ENCODE data around the gene ZNF70. TPM values are rescaled to one million over a fixed set of nuclear protein-coding genes. Genes with fewer than 3 reads are reported as not detected.

Gene ZNF70
- total and polyA plus RNA-seq, 10 of the 15 experiments (the other 5 are each of a cell fraction or from before 2014, with no cell fraction given) = 0.15 to 2.3 (median 0.85) TPM

GRCh38 chr22:23716811-23717801 is 33.8 kb downstream of the ZNF70 start (continued):
- peak; percentile 70 for TF ChIP-seq RELB (IDR thresholded peaks at IDR 0.05; ENCODE audit: low read depth)
- no peak for TF ChIP-seq BCL11A (IDR thresholded peaks at IDR 0.05; ENCODE audit: low read depth, low read length)
- peak; percentile 79 for TF ChIP-seq BACH1 (IDR thresholded peaks at IDR 0.05; ENCODE audit: borderline replicate concordance)
- TF ChIP-seq EZH2 (IDR thresholded peaks at IDR 0.05; ENCODE audit: borderline replicate concordance, control insufficient read depth, low read depth, low read length) = no peak
- peak; percentile 67 for TF ChIP-seq SP1 (IDR thresholded peaks at IDR 0.05; ENCODE audit: low read depth, low read length)
- TF ChIP-seq CHD2 (IDR thresholded peaks at IDR 0.05; ENCODE audit: borderline replicate concordance, low read depth, low read length) = peak; percentile 70
- TF ChIP-seq ZZZ3 (IDR thresholded peaks at IDR 0.05; ENCODE audit: control insufficient read depth, insufficient read length, low read depth) = no peak
- peak; percentile 92 for TF ChIP-seq RELA (IDR thresholded peaks at IDR 0.05; ENCODE audit: borderline replicate concordance, partially characterized antibody)
- TF ChIP-seq SIX5 (IDR thresholded peaks at IDR 0.05; ENCODE audit: low read depth, low read length, severe bottlenecking) = peak; percentile 88
- TF ChIP-seq ATF2 (IDR thresholded peaks at IDR 0.05; ENCODE audit: low read length) = no peak
- peak in 1 of 2 experiments; percentile 10; a peak in 1 of 4 replicates for TF ChIP-seq EP300 (IDR thresholded peaks at IDR 0.05; ENCODE audit: borderline replicate concordance in 1 of 2, control insufficient read depth in 1 of 2, low read depth in 2 of 2, low read length in 2 of 2)
- no peak for TF ChIP-seq NFYA (IDR thresholded peaks at IDR 0.05; ENCODE audit: borderline replicate concordance, low read depth, low read length)
- peak; percentile 100 for TF ChIP-seq YY1 (IDR thresholded peaks at IDR 0.05; ENCODE audit: low read depth, low read length)
- peak; percentile 65; the same call in 1 of the 2 replicates for TF ChIP-seq SIN3A (IDR thresholded peaks at IDR 0.05; ENCODE audit: low read depth, low read length)
- no peak for TF ChIP-seq REST (IDR thresholded peaks at IDR 0.05; ENCODE audit: low read depth, low read length)
- peak; percentile 85; the same call in 1 of the 2 replicates for TF ChIP-seq DPF2 (IDR thresholded peaks at IDR 0.05)
- peak; percentile 87 for TF ChIP-seq USF2 (IDR thresholded peaks at IDR 0.05; ENCODE audit: borderline replicate concordance, low read depth, low read length)
- TF ChIP-seq HDAC6 (IDR thresholded peaks at IDR 0.05; ENCODE audit: unreplicated experiment) = no peak
- TF ChIP-seq TBL1XR1 (IDR thresholded peaks at IDR 0.05; ENCODE audit: low read depth, low read length) = peak; percentile 46; the same call in 1 of the 2 replicates
- no peak for TF ChIP-seq SUZ12 (IDR thresholded peaks at IDR 0.05; ENCODE audit: unreplicated experiment)
- TF ChIP-seq HCFC1 (IDR thresholded peaks at IDR 0.05; ENCODE audit: low read length) = peak; percentile 93
- no peak; the same call in 1 of the 2 replicates for TF ChIP-seq ATF7 (IDR thresholded peaks at IDR 0.05; ENCODE audit: low read depth)
